ENCODE data around the gene ARGLU1.

GRCh38 chr13:106536244-106537034, 31.5 kb downstream of the ARGLU1 start:
- TF ChIP-seq CTCF (IDR thresholded peaks at IDR 0.05; ENCODE audit: borderline replicate concordance, extremely low read depth, low read length, poor library complexity, severe bottlenecking) (peak; percentile 46), EZH2 (IDR thresholded peaks at IDR 0.05; ENCODE audit: borderline replicate concordance, low read depth, low read length, severe bottlenecking) (no peak)

All from DND-41 (cell line).